HEK293T (cell line): Measurements from ENCODE around the gene SLC44A3.

Experiments used
- BHLHE40 ChIP-seq: fragments of 450-650 bp; IDR thresholded peaks from 2 replicates; pipeline ENCODE4 v1.6.1; 2016; ENCODE audit warnings: mild to moderate bottlenecking, moderate library complexity, borderline replicate concordance
- CTBP1 ChIP-seq: fragments of 450-650 bp; IDR thresholded peaks from 2 replicates; pipeline ENCODE4 v1.6.1; 2016; ENCODE audit warnings: borderline replicate concordance
- FOXA1 ChIP-seq: fragments of 450-650 bp; IDR thresholded peaks from 2 replicates; pipeline ENCODE4 v1.6.1; 2016; ENCODE audit warnings: mild to moderate bottlenecking
- FOXK2 ChIP-seq: fragments of 450-650 bp; IDR thresholded peaks from 2 replicates; pipeline ENCODE4 v1.6.1; 2016; ENCODE audit warnings: mild to moderate bottlenecking
- HDGF ChIP-seq: fragments of 450-650 bp; IDR thresholded peaks from 2 replicates; pipeline ENCODE4 v1.6.1; 2017; ENCODE audit warnings: antibody characterized with exemption, borderline replicate concordance
- PKNOX1 ChIP-seq: fragments of 450-650 bp; IDR thresholded peaks from 2 replicates; pipeline ENCODE4 v1.6.1; 2016
- SP1 ChIP-seq: fragments of 450-650 bp; IDR thresholded peaks from 2 replicates; pipeline ENCODE4 v1.6.1; 2017
- TARDBP ChIP-seq: fragments of 450-650 bp; IDR thresholded peaks from 2 replicates; pipeline ENCODE4 v1.6.1; 2016

GRCh38 chr1:94899756-94900155, 79.6 kb downstream of the SLC44A3 start:
- TF ChIP-seq FOXK2 (no peak), SP1 (no peak), TARDBP (no peak), PKNOX1 (no peak), BHLHE40 (no peak), HDGF (no peak), FOXA1 (no peak), CTBP1 (no peak)
